OCI-M1 (cell line): ENCODE measurements around the gene ARPC1A.

Experiments used
- DNase-seq: peaks from one replicate; lab custom pipeline; 2025; lab: John Stamatoyannopoulos, UW

Gene ARPC1A

DNA sequence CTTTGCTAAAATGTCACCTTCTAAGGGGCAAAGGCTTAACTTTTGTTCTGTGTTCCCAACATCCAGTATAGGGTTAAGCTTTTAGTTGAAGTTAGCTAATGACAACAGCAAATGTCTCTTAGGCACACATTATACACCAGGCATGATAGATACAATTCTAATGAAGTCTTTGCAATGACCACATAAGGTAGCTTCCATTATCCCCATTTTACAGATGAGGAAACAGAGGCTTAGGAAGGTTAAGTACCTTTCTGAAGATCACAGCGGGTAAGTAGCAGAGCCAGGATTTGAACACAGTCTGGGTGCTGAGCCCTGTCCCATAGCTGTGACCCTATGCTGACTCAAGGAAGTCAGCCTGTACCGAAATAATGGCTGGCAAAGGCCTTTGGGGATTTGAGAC lies 84.9 kb downstream of the ARPC1A start:
- DNase-seq, result no peak

DNA sequence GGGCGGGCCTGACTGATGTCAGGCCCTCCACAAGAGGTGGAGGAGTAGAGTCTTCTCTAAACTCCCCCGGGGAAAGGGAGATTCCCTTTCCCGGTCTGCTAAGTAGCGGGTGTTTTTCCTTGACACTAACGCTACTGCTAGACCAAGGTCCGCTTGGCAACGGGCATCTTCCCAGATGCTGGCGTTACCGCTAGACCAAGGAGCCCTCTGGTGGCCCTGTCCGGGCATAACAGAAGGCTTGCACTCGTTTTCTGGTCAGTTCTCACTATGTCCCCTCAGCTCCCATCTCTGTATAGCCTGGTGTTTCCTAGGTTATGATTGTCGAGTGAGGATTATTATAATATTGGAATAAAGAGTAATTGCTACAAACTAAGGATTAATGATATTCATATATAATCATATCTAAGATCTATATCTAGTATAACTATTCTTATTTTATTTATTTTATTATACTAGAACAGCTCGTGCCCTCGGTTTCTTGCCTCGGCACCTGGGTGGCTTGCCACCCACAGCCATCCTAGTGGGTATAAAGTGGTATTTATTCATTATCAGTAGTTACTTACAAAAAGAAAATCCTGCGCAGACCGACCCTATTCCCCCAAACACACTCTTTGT lies 89.9 kb downstream of the ARPC1A start:
- peak; percentile 66 for DNase-seq
